Gastrocnemius medialis (tissue), 4 donors: ENCODE data around the gene SYNPR.

Experiments
- CTCF ChIP-seq, 5 experiments: fragments of 450-650 bp in 3 of 5; fragments of 200-600 bp in 2 of 5; sonication (generic) in 2 of 5; IDR thresholded peaks in 4 of 5; conservative IDR thresholded peaks in 1 of 5; 1 replicate in 4 of 5; 2 replicates in 1 of 5; pipeline ENCODE4 v1.5.1; 2016 to 2019; ENCODE audit warnings: antibody characterized with exemption in 5 of 5, mild to moderate bottlenecking in 3 of 5, moderate library complexity in 3 of 5
- POLR2A ChIP-seq, 2 donors: fragments of 450-650 bp; IDR thresholded peaks; one replicate each; pipeline ENCODE4 v1.6.1; 2017; ENCODE audit warnings: antibody characterized with exemption in 2 of 2, mild to moderate bottlenecking in 2 of 2, moderate library complexity in 2 of 2

DNA sequence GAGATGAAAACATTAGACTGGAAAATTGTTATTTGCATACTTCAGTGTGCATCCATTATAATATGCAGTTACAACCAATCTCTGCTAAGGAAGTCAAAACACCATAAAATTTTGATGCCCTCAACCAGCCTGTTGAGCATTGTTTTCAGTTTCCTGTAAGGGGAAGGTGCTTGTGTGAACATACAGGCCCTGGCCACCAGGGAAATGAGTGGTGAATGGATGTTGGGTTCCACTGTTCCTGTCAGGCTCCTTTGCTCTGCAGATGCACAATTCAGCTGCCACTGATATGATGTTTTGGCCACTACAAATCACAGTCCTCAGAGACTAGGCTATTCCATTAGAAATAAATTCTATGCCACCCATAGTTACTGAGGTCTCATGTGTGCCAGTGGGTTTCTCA lies 184.6 kb downstream of the SYNPR start:
- TF ChIP-seq CTCF (IDR thresholded peaks at IDR 0.05 in 4 of 5, conservative IDR thresholded peaks at IDR 0.05 in 1 of 5) (no peak), POLR2A (IDR thresholded peaks at IDR 0.05) (no peak)
